Calu3 (cell line): ENCODE measurements around the gene LCOR. TPM values are rescaled to one million over a fixed set of nuclear protein-coding genes. Genes with fewer than 3 reads are reported as not detected.
A peak's percentile ranks its signal among the peaks of the same experiment; 100 is the strongest.
"Not testable (repeated sequence)": the region's sequence is repeated elsewhere in the genome, so short reads cannot be mapped to it uniquely, and the experiment has no call there.

Source experiments
- BruUV-seq: library from RNA; stranded (reverse); fragments of 400-500 nt; replicated peaks from 2 replicates; lab custom pipeline; 2021; lab: Mats Ljungman, UMichigan
- CTCF ChIA-PET: fragments of 300-600 bp; sonication (Branson Sonifier 250); formaldehyde crosslinking; loops from one replicate; lab custom pipeline; 2022; ENCODE audit warnings: antibody characterized with exemption; lab: Charles Lee
- DNase-seq: peaks from one replicate; pipeline ENCODE4 v3.0.0; 2022
- H3K27ac Mint-ChIP-seq: one replicate; pipeline ENCODE4 v1.8.0; 2022; ENCODE audit warnings: mixed read lengths; ENCODE audit not compliant: unreplicated experiment
- H3K27me3 Mint-ChIP-seq: one replicate; pipeline ENCODE4 v1.8.0; 2022; ENCODE audit warnings: mixed read lengths; ENCODE audit not compliant: unreplicated experiment
- H3K36me3 Mint-ChIP-seq: one replicate; pipeline ENCODE4 v1.8.0; 2022; ENCODE audit warnings: mild to moderate bottlenecking, moderate library complexity, mixed read lengths; ENCODE audit not compliant: insufficient read depth, unreplicated experiment
- H3K4me1 Mint-ChIP-seq: one replicate; pipeline ENCODE4 v1.8.0; 2022; ENCODE audit warnings: mild to moderate bottlenecking, low read depth, mixed read lengths; ENCODE audit not compliant: unreplicated experiment
- H3K4me3 Mint-ChIP-seq: one replicate; pipeline ENCODE4 v1.8.0; 2022; ENCODE audit warnings: mild to moderate bottlenecking, low read depth, moderate library complexity, mixed read lengths; ENCODE audit not compliant: unreplicated experiment
- H3K9me3 Mint-ChIP-seq: one replicate; pipeline ENCODE4 v1.8.0; 2022; ENCODE audit warnings: low read depth, mixed read lengths; ENCODE audit not compliant: unreplicated experiment
- intact Hi-C: fragments of 100-400 bp; cut with micrococcal nuclease; formaldehyde crosslinking; loops from one replicate; pipeline ENCODE4 v1.10.0; 2022; ENCODE audit not compliant: unreplicated experiment
- total RNA-seq: library from RNA; stranded (reverse); gene quantifications from 2 replicates; pipeline ENCODE4 v1.2.3, GENCODE V29; 2022
- TF ChIP-seq, protein P1 (sequence below): fragments of 200-600 bp; IDR thresholded peaks from one replicate; pipeline ENCODE4 v1.8.0; 2022; ENCODE audit warnings: antibody characterized with exemption; ENCODE audit not compliant: unreplicated experiment

The LCOR gene
- total RNA-seq, 1 experiment from 2014 or later: 50.1 TPM

DNA sequence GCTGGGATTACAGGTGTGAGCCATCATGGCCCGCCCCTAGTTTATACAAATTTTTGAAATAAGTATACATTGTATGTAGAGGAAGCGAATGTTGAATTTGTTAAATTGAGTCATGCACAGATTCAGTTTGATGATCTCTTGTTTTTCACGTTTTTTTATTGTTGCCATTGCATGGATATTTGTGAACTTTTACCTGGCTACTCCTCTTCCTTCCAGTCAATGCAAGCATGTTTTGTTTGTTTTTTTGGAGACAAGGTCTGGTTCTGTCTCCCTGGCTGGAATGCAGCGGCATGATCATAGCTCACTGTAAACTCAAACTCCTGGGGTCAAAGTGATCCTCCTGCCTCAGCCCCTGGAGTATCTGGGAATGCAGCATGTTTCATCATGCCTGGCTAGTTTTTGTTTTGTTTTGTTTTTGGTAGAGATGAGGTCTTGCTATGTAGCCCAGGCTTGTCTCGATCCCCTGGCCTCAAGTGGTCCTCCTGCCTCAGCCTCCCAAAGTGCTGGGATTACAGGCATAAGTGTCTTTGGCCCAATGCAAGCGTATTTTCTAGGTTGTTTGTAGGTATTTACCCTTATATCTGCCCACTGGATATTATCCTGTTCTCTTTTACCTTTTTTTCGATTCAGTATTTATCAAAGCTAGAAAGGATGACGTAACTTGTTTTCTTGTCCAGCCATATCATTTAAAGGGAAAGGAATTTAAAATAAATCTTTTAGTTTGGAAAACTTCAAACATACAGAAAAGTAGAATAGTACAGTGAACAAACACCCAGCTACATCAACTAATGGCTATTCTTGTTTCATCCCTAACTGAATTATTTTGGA is 11.0 kb downstream of the LCOR start:
- Mint-ChIP-seq H3K9me3 (no peaks in the 10 kb centered on the region), H3K36me3 (peaks cover 11% of the 10 kb centered on the region), H3K4me1 (peaks cover 39% of the 10 kb centered on the region), H3K27ac (peak overlapping the region; percentile 29), H3K4me3 (no peak overlapping the region), H3K27me3 (no peaks in the 10 kb centered on the region)
- intact Hi-C loops: no loop called here
- CTCF ChIA-PET: no interaction called here
- no peak for DNase-seq
- BruUV-seq: no TSS peak
- TF ChIP-seq, protein P1, sequence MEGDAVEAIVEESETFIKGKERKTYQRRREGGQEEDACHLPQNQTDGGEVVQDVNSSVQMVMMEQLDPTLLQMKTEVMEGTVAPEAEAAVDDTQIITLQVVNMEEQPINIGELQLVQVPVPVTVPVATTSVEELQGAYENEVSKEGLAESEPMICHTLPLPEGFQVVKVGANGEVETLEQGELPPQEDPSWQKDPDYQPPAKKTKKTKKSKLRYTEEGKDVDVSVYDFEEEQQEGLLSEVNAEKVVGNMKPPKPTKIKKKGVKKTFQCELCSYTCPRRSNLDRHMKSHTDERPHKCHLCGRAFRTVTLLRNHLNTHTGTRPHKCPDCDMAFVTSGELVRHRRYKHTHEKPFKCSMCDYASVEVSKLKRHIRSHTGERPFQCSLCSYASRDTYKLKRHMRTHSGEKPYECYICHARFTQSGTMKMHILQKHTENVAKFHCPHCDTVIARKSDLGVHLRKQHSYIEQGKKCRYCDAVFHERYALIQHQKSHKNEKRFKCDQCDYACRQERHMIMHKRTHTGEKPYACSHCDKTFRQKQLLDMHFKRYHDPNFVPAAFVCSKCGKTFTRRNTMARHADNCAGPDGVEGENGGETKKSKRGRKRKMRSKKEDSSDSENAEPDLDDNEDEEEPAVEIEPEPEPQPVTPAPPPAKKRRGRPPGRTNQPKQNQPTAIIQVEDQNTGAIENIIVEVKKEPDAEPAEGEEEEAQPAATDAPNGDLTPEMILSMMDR: no peak

DNA sequence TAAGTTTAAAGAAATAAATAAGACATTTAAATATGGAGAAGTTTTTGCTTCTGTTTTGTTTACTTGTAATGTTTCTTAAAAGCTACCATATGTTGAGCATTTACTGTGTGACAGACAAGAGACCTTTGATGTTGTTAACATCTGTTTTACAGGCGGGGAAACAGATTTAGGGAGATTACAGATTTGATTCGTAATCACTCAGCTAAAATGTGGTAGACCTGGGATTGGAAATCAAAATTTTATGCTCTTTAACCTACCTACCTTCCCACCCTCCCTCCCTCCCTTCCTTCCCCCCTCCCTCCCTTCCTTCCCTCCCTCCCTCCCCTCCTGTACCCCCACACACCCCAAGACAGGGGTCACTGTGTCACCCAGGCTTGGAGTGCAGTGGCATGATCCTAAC is 11.7 kb downstream of the LCOR start:
- Mint-ChIP-seq H3K4me3 (no peak overlapping the region), H3K36me3 (peaks cover 11% of the 10 kb centered on the region), H3K27me3 (no peaks in the 10 kb centered on the region), H3K27ac (no peak overlapping the region), H3K9me3 (no peaks in the 10 kb centered on the region), H3K4me1 (peaks cover 32% of the 10 kb centered on the region)
- no TSS peak for BruUV-seq
- TF ChIP-seq, protein P1: no peak
- intact Hi-C loops: no loop called here
- DNase-seq: no peak
- CTCF ChIA-PET: no interaction called here

DNA sequence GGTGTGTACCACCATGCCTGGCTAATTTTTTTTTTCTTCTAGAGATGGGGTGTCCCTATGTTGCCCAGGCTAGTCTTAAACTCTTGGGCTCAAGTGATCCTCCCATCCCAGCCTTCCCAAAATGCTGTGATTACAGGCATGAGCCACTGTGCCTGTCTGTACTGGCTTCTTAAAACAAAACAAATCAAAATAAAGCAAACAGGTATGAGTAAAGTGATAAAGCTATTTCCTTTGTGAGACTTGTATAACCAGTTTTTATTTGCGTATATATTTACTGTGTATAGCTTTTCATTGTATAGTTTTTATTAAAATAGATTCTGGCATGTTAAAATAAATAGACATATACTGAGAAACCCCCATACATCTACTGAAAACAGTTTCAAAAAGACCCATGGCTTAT is 14.3 kb downstream of the LCOR start:
- Mint-ChIP-seq H3K27me3 (no peaks in the 10 kb centered on the region), H3K27ac (no peak overlapping the region), H3K9me3 (no peaks in the 10 kb centered on the region), H3K4me1 (peaks cover 22% of the 10 kb centered on the region), H3K4me3 (no peak overlapping the region), H3K36me3 (peaks cover 11% of the 10 kb centered on the region)
- no peak for DNase-seq
- CTCF ChIA-PET: no interaction called here
- no TSS peak for BruUV-seq
- TF ChIP-seq, protein P1: no peak
- intact Hi-C loops: no loop called here

DNA sequence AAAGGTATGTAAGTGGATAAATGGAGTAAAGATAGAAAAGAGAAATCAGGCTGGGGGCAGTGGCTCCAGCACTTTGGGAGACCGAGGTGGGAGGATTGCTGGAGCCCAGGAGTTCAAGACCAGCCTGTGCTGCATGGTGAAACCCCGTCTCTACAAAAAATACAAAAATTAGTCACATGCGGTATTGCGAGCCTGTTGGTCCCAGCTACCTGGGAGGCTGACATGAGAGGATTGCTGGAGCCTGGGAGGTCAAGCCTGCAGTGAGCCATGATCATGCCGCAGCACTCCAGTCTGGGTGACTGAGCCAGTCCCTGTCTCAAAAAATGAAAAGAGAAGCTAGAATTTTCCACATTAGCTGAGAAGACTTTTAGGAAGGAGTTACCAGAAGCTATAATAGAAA is 14.8 kb downstream of the LCOR start:
- H3K27me3 Mint-ChIP-seq: no peaks in the 10 kb centered on the region
- no peak overlapping the region for H3K27ac Mint-ChIP-seq
- CTCF ChIA-PET: no interaction called here
- H3K9me3 Mint-ChIP-seq: no peaks in the 10 kb centered on the region
- TF ChIP-seq, protein P1: no peak
- intact Hi-C loops: no loop called here
- peaks cover 11% of the 10 kb centered on the region for H3K36me3 Mint-ChIP-seq
- DNase-seq: no peak
- H3K4me3 Mint-ChIP-seq: no peak overlapping the region
- no TSS peak for BruUV-seq
- H3K4me1 Mint-ChIP-seq: peaks cover 22% of the 10 kb centered on the region

DNA sequence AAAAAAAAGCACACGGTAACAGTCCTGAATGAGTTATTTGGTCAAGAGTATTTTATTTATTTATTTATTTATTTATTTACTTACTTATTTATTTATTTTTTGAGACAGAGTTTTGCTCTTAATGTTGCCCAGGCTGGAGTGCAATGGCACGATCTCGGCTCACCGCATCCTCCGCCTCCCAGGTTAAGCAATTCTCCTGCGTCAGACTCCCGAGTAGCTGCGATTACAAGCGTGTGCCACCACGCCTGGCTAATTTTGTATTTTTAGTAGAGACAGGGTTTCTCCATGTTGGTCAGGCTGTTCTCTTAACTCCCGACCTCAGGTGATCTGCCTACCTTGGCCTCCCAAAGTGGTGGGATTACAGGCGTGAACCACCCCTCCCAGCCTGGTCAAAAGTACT is 15.3 kb downstream of the LCOR start:
- H3K9me3 Mint-ChIP-seq, CTCF ChIA-PET, DNase-seq, BruUV-seq, H3K27ac Mint-ChIP-seq, intact Hi-C loops, H3K27me3 Mint-ChIP-seq, H3K4me3 Mint-ChIP-seq: not testable (repeated sequence)
- peaks cover 11% of the 10 kb centered on the region for H3K36me3 Mint-ChIP-seq
- H3K4me1 Mint-ChIP-seq: peaks cover 22% of the 10 kb centered on the region
